GM18873 (cell line): ENCODE measurements around the gene ADRA2C.

Experiments used
- ATAC-seq: cut with Tn5 transposase; IDR thresholded peaks from one replicate; pipeline ENCODE4 v1.9.1; 2021; ENCODE audit warnings: mild to moderate bottlenecking, moderate library complexity, moderate number of reproducible peaks; ENCODE audit not compliant: unreplicated experiment, low FRiP score

ADRA2C gene

GRCh38 chr4:3732076-3733028 is 33.8 kb upstream of the ADRA2C start:
- no peak for ATAC-seq

GRCh38 chr4:3733195-3733594 is 33.0 kb upstream of the ADRA2C start:
- no peak for ATAC-seq

GRCh38 chr4:3735196-3735595 is 31.0 kb upstream of the ADRA2C start:
- no peak for ATAC-seq

GRCh38 chr4:3736290-3736689 is 29.9 kb upstream of the ADRA2C start:
- no peak for ATAC-seq

- no peak for ATAC-seq
Observed at GRCh38 chr4:3736806-3737205, 29.4 kb upstream of the ADRA2C start.

- no peak for ATAC-seq
Observed at GRCh38 chr4:3739577-3739976, 26.6 kb upstream of the ADRA2C start.

GRCh38 chr4:3740256-3740655 is 25.9 kb upstream of the ADRA2C start:
- ATAC-seq: no peak

- no peak for ATAC-seq
Observed at GRCh38 chr4:3741217-3742011, 24.8 kb upstream of the ADRA2C start.

- ATAC-seq: no peak
Observed at GRCh38 chr4:3742610-3743009, 23.6 kb upstream of the ADRA2C start.

- ATAC-seq: no peak
Observed at GRCh38 chr4:3744232-3744631, 22.0 kb upstream of the ADRA2C start.

- no peak for ATAC-seq
Observed at GRCh38 chr4:3744901-3745300, 21.3 kb upstream of the ADRA2C start.

- ATAC-seq: no peak
Observed at GRCh38 chr4:3745886-3746656, 20.1 kb upstream of the ADRA2C start.

GRCh38 chr4:3746701-3747580 is 19.2 kb upstream of the ADRA2C start:
- no peak for ATAC-seq

GRCh38 chr4:3747581-3747904 is 18.6 kb upstream of the ADRA2C start:
- no peak for ATAC-seq

- ATAC-seq: no peak
Observed at GRCh38 chr4:3748136-3748898, 17.9 kb upstream of the ADRA2C start.

GRCh38 chr4:3749081-3749480 is 17.1 kb upstream of the ADRA2C start:
- ATAC-seq: no peak

GRCh38 chr4:3750334-3750733 is 15.9 kb upstream of the ADRA2C start:
- ATAC-seq: no peak

- no peak for ATAC-seq
Observed at GRCh38 chr4:3752022-3752421, 14.2 kb upstream of the ADRA2C start.

GRCh38 chr4:3753726-3754412 is 12.3 kb upstream of the ADRA2C start:
- ATAC-seq: no peak
